Activated T-cell treated with anti-CD3 and anti-CD28 coated beads, Interleukin-2, amount 50 U/mL, for 72 hours (primary cell): ENCODE data around the gene FLRT2. TPM values are rescaled to one million over a fixed set of nuclear protein-coding genes. Genes with fewer than 3 reads are reported as not detected.

Experiments used
- ATAC-seq, 2 donors: fragments of 150-1000 bp; cut with Tn5 transposase; replicated peaks in 1 of 2; 2 replicates each; pipeline ENCODE4 v1.10.0; 2021; ENCODE audit warnings: moderate library complexity in 2 of 2, mild to moderate bottlenecking in 1 of 2
- DNase-seq, 2 donors: peaks; one replicate each; pipeline ENCODE4 v3.0.0; 2021 to 2022; ENCODE audit warnings: mixed read lengths in 1 of 2
- H3K27ac Mint-ChIP-seq: one replicate; pipeline ENCODE4 v1.8.0; 2022; ENCODE audit warnings: mild to moderate bottlenecking, moderate library complexity, mixed read lengths
- H3K27me3 Mint-ChIP-seq: one replicate; pipeline ENCODE4 v1.8.0; 2022; ENCODE audit warnings: low read depth, mixed read lengths
- H3K36me3 Mint-ChIP-seq, 2 donors: one replicate each; pipeline ENCODE4 v1.8.0; 2022; ENCODE audit warnings: mixed read lengths in 2 of 2, mild to moderate bottlenecking in 1 of 2; ENCODE audit not compliant: insufficient read depth in 2 of 2
- H3K4me1 Mint-ChIP-seq: one replicate; pipeline ENCODE4 v1.8.0; 2022; ENCODE audit warnings: low read depth, mixed read lengths
- H3K4me3 Mint-ChIP-seq, 2 donors: one replicate each; pipeline ENCODE4 v1.8.0; 2022; ENCODE audit warnings: mild to moderate bottlenecking in 2 of 2, mixed read lengths in 2 of 2, moderate library complexity in 2 of 2
- H3K9me3 Mint-ChIP-seq, 2 donors: one replicate each; pipeline ENCODE4 v1.8.0; 2022; ENCODE audit warnings: mixed read lengths in 2 of 2
- total RNA-seq, 2 donors: library from RNA; stranded (reverse); gene quantifications; one replicate each; pipeline ENCODE4 v1.2.3, GENCODE V29; 2022

Gene FLRT2
- total RNA-seq, 2 donors from 2014 or later: not detected

DNA sequence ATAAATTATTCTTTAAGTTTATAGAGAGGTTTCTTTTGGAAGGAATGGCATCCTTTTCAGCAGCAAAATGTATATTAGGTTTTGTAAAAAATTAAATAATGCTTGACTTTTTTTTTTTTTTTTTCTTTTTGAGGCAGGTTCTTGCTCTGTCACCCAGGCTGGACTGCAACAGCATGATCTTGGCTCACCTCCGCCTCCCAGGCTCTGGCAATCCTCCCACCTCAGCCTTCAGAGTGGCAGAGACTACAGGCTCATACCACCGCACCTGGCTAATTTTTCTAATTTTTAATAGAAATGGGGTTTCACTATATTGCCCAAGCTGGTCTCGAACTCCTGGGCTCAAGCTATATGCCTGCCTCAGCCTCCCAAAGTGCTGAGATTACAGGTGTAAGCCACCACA, 89.0 kb downstream of the FLRT2 start:
- H3K9me3 Mint-ChIP-seq: no peaks in the 10 kb centered on the region

DNA sequence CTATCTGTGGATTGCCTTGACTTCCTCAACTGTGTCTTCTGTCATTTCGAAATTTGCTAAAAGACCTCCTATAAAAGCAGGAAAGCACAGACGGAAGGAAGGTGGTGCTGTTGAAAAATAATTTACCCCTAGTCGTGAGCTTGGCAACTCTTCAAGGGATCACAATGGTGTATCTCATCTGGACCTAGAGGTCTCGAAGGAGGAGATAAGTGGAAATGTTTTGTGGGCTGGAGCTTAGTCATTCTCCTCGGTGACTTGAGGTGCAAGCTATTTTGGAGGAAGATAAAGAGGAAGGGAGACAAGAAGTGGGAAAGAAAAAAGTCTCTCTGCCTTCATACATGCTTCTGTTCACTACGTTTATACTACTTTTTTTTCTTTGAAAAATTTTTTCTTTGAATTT, 89.9 kb downstream of the FLRT2 start:
- Mint-ChIP-seq H3K4me3 (no peak overlapping the region), H3K27ac (no peak overlapping the region), H3K4me1 (no peaks in the 10 kb centered on the region), H3K27me3 (no peaks in the 10 kb centered on the region), H3K36me3 (no peaks in the 10 kb centered on the region), H3K9me3 (no peaks in the 10 kb centered on the region)
- DNase-seq: no peak
- no peak for ATAC-seq

More for the DNA sequence above, 89.0 kb downstream of the FLRT2 start:
- Mint-ChIP-seq H3K36me3 (no peaks in the 10 kb centered on the region), H3K4me1 (no peaks in the 10 kb centered on the region), H3K4me3 (no peak overlapping the region), H3K27me3 (no peaks in the 10 kb centered on the region), H3K27ac (no peak overlapping the region)
- DNase-seq (no peak), ATAC-seq (no peak)

DNA sequence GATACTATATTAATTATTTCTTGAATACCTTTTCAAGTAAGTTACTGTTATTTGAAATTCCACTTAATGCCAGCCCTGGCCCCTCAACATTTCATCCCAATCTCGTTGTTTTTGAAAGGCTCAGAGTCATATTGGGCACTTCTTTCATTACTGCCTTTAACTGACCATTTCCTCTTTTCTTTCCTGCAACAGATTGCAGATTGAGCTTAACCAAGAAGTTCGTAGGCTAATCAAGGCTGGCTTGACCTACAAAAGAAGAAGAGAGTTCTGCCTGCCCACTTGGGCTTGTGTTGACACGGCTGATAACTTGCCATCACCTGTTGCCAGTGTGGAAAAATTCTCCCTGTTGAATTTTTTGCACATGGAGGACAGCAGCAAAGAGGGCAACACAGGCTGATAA, 91.0 kb downstream of the FLRT2 start:
- Mint-ChIP-seq H3K4me1 (no peaks in the 10 kb centered on the region), H3K36me3 (no peaks in the 10 kb centered on the region), H3K4me3 (no peak overlapping the region)

DNA sequence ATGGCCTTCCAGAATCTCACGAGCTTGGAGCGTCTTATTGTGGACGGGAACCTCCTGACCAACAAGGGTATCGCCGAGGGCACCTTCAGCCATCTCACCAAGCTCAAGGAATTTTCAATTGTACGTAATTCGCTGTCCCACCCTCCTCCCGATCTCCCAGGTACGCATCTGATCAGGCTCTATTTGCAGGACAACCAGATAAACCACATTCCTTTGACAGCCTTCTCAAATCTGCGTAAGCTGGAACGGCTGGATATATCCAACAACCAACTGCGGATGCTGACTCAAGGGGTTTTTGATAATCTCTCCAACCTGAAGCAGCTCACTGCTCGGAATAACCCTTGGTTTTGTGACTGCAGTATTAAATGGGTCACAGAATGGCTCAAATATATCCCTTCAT, 92.2 kb downstream of the FLRT2 start:
- H3K27ac Mint-ChIP-seq: no peak overlapping the region
- no peaks in the 10 kb centered on the region for H3K4me1 Mint-ChIP-seq
- H3K9me3 Mint-ChIP-seq: no peaks in the 10 kb centered on the region
- no peaks in the 10 kb centered on the region for H3K36me3 Mint-ChIP-seq
- no peaks in the 10 kb centered on the region for H3K27me3 Mint-ChIP-seq
- ATAC-seq (no peak), DNase-seq (no peak)
- H3K4me3 Mint-ChIP-seq: no peak overlapping the region

More for the DNA sequence above, 91.0 kb downstream of the FLRT2 start:
- H3K27ac Mint-ChIP-seq: no peak overlapping the region
- DNase-seq (no peak), ATAC-seq (no peak)
- H3K9me3 Mint-ChIP-seq: no peaks in the 10 kb centered on the region
- no peaks in the 10 kb centered on the region for H3K27me3 Mint-ChIP-seq

DNA sequence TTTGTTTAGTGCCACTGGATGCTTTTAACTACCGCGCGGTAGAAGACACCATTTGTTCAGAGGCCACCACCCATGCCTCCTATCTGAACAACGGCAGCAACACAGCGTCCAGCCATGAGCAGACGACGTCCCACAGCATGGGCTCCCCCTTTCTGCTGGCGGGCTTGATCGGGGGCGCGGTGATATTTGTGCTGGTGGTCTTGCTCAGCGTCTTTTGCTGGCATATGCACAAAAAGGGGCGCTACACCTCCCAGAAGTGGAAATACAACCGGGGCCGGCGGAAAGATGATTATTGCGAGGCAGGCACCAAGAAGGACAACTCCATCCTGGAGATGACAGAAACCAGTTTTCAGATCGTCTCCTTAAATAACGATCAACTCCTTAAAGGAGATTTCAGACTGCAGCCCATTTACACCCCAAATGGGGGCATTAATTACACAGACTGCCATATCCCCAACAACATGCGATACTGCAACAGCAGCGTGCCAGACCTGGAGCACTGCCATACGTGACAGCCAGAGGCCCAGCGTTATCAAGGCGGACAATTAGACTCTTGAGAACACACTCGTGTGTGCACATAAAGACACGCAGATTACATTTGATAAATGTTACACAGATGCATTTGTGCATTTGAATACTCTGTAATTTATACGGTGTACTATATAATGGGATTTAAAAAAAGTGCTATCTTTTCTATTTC, 93.2 kb downstream of the FLRT2 start:
- no peaks in the 10 kb centered on the region for H3K9me3 Mint-ChIP-seq
- H3K27me3 Mint-ChIP-seq: no peaks in the 10 kb centered on the region
- no peak overlapping the region for H3K27ac Mint-ChIP-seq
- H3K4me3 Mint-ChIP-seq: no peak overlapping the region
- no peak for DNase-seq
- no peaks in the 10 kb centered on the region for H3K36me3 Mint-ChIP-seq
- no peaks in the 10 kb centered on the region for H3K4me1 Mint-ChIP-seq
- no peak for ATAC-seq

DNA sequence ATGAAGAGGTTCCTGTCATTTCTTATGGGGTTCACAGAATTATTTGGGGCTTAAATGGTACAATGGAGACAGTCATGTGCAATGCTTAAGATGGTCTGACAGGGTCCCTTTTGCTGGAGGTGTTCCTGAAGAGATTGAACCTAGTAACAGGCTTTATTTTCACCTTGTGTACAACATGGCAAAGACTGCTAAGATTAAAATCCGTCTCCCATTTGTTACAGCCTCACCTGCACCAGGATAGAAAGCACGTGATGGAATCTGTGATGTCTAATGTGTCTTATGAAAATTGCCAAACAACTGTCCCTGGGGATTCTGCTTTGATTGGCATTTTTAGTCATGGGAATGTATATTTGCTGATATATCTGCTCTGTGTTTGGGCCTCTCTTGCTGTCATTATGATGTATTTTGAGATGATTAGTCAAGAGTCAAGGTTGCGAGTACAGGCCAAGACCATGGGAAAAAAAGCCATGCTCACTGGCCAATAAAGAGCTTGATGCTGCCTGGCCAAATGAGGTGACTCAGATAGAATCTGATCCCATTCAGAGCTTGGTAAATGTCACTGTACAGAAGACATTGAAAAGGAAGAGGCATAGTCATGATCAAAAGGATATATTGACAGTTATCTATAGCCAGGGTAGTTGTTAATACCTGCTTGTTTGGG, 96.1 kb downstream of the FLRT2 start:
- ATAC-seq: no peak
- Mint-ChIP-seq H3K36me3 (no peaks in the 10 kb centered on the region), H3K27me3 (no peaks in the 10 kb centered on the region), H3K4me1 (no peaks in the 10 kb centered on the region), H3K4me3 (no peak overlapping the region), H3K9me3 (no peaks in the 10 kb centered on the region), H3K27ac (no peak overlapping the region)
- DNase-seq: no peak

DNA sequence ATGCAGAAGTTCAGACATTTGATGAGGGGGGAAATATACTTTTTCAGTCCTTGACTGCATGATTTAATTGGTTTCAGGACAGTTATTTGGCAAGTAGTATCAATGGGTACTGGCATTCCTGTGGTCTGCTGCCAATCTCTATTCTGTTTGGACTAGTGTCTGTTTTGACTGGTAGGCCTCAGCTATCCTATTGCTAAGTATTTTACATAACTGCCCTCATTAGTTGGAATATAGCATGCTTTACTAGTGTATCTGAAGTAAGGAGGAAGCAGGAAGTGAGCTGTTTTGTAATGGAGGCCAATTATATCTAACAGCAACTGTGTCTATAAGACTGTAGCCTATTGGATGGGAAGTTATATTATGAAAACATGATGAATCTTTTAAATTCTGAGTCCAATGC, 104.3 kb downstream of the FLRT2 start:
- no peak for DNase-seq
- H3K27ac Mint-ChIP-seq: no peak overlapping the region
- H3K27me3 Mint-ChIP-seq: no peaks in the 10 kb centered on the region
- H3K36me3 Mint-ChIP-seq: no peaks in the 10 kb centered on the region
- H3K4me3 Mint-ChIP-seq: no peak overlapping the region
- H3K4me1 Mint-ChIP-seq: no peaks in the 10 kb centered on the region
- peaks cover 0 to 2% of the 10 kb centered on the region in 2 donors for H3K9me3 Mint-ChIP-seq
- ATAC-seq: no peak

DNA sequence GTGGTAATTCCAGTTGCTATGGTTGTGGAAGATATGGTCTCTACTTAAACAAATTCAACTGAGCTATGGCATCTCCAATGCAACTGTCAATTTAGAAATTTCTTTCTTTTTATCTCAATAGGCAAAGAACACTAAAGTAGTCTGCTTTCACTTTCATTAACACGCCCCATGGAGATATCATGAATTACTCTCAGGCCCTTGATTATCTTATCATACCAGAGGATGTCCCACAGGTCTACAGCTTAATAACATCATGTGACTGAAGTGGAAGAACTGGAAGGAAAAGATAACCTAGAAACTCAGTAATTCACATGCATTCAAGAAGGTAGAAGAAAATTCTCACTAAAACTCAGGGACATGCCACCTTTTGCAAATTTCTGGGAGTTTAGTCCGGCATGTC, 114.3 kb downstream of the FLRT2 start:
- H3K27ac Mint-ChIP-seq: no peak overlapping the region
- no peaks in the 10 kb centered on the region for H3K4me1 Mint-ChIP-seq
- H3K27me3 Mint-ChIP-seq: no peaks in the 10 kb centered on the region
- H3K9me3 Mint-ChIP-seq: no peaks in the 10 kb centered on the region
- no peak for ATAC-seq
- no peaks in the 10 kb centered on the region for H3K36me3 Mint-ChIP-seq
- H3K4me3 Mint-ChIP-seq: no peak overlapping the region
- no peak for DNase-seq

DNA sequence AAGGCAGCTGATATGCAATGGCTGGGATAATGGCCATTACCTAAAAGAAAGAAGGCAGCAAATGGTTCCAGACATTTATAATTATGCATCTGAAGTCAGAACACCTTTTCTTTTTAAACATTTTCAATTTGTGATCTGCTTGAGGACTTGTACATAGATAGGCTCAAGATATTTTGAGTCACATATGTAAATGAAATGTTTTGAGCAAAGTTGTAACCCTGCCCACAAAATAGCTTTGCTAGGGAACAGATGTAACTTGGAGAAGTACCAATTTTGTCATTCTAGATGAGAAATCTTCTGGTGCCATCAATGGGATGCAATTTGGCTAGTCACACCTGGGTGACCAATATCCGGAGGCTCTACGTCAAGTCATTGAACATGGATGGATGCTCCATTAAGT, 123.1 kb downstream of the FLRT2 start:
- Mint-ChIP-seq H3K27me3 (no peaks in the 10 kb centered on the region), H3K27ac (no peak overlapping the region), H3K4me1 (no peaks in the 10 kb centered on the region), H3K9me3 (no peaks in the 10 kb centered on the region), H3K4me3 (no peak overlapping the region), H3K36me3 (no peaks in the 10 kb centered on the region)
- DNase-seq: no peak
- ATAC-seq: no peak

DNA sequence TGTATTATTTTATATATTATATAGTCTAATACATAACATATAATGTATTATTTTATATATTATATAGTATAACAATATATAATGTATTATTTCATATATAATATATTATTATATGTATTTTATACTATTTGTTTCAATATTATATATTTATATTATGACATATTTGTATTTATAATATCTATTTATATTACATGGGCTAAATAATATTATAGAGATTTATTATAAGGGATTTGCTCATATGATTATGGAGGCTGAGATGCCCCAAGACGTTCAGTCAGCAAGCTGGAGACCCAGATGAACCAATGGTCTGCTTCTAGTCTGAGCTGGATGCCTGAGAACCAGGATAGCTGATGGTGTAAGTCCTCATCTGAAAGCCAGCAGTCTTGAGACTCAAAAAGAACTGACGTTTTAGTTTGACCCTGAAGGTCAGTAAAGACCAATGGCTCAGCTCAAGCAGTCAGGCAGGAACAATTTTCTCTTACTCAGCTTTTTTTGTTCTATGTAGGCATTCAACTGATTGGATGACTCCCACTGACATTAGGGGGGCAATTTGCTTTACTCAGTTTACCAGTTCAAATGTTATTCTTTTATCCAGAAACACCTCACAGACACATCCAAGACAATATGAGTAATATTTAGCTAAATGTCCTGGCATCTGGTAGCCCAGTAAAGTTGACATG, 130.4 kb downstream of the FLRT2 start:
- H3K27ac Mint-ChIP-seq: no peak overlapping the region
- H3K36me3 Mint-ChIP-seq: no peaks in the 10 kb centered on the region
- no peaks in the 10 kb centered on the region for H3K27me3 Mint-ChIP-seq
- ATAC-seq (no peak), DNase-seq (no peak)
- H3K4me1 Mint-ChIP-seq: no peaks in the 10 kb centered on the region
- peaks cover 0 to 2% of the 10 kb centered on the region in 2 donors for H3K9me3 Mint-ChIP-seq
- H3K4me3 Mint-ChIP-seq: no peak overlapping the region

DNA sequence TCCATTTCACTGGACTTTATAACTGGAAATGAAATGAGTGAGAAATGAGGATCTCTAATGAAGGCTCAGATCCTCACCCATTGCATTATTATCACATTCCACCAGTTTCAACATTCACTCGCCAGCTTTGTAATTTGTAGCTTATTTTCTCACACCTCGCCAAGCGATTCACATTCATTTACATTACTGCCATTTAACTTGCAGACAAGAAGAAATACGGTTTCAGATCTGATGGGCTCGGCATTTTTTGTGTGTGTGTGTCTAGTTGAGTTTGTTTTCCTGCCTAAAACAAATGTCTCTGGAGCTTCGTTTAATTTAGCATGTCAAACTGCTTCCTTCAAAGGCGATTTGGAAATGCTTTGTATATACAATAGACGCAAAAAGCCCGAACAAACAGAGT, 132.2 kb downstream of the FLRT2 start:
- no peak for ATAC-seq
- no peak overlapping the region for H3K4me3 Mint-ChIP-seq
- H3K27ac Mint-ChIP-seq: no peak overlapping the region
- DNase-seq: no peak
- no peaks in the 10 kb centered on the region for H3K36me3 Mint-ChIP-seq
- no peaks in the 10 kb centered on the region for H3K27me3 Mint-ChIP-seq
- peaks cover 0 to 5% of the 10 kb centered on the region in 2 donors for H3K9me3 Mint-ChIP-seq
- no peaks in the 10 kb centered on the region for H3K4me1 Mint-ChIP-seq

DNA sequence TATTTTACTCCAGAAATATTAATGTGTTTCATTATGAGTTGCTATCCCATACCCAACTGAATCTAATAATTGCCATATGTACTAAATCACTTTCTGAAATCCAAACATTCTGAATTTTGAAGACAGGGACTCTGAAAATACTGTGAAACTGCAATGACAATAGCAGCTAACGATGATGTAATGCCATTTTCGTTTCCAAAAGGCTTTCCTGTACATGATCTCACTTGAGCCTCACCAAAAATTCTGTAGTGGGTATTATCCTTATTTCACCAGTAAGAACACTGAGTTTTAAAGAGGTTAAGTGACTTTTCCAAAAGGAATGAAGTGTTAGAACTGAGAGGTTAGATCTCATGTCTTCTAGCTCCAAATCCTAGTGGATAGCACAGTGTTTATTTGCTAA, 133.3 kb downstream of the FLRT2 start:
- Mint-ChIP-seq H3K27me3 (no peaks in the 10 kb centered on the region), H3K27ac (no peak overlapping the region)

DNA sequence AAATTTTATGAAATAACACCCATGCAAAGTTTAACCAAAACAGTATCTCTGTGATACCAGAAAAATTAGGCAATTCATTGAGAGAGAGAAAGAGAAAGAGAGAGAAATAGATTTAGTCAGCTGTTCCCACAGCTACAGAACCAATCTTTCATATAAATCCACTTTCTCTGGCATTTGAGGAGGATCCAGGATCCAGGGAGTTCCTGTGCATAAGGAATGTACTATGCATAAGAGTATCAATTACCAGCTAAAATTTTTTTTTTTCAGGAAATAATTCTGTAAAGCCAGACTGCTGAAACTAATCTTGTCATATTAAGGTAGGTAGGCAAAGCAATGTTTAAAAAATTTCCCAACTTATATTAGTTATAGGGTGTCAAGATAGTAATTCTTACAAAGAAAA, 133.7 kb downstream of the FLRT2 start:
- H3K4me1 Mint-ChIP-seq: no peaks in the 10 kb centered on the region
- H3K36me3 Mint-ChIP-seq: no peaks in the 10 kb centered on the region
- no peak for ATAC-seq
- no peak overlapping the region for H3K27ac Mint-ChIP-seq
- DNase-seq: no peak
- H3K4me3 Mint-ChIP-seq: no peak overlapping the region
- no peaks in the 10 kb centered on the region for H3K27me3 Mint-ChIP-seq
- H3K9me3 Mint-ChIP-seq: peaks cover 0 to 5% of the 10 kb centered on the region in 2 donors

More for the DNA sequence above, 133.3 kb downstream of the FLRT2 start:
- Mint-ChIP-seq H3K36me3 (no peaks in the 10 kb centered on the region), H3K4me3 (no peak overlapping the region), H3K4me1 (no peaks in the 10 kb centered on the region), H3K9me3 (peaks cover 0 to 5% of the 10 kb centered on the region in 2 donors)
- no peak for DNase-seq
- ATAC-seq: no peak
